ENCODE data around the gene PYGM.

PYGM gene

GRCh38 chr11:64754919-64755662 lies 4.7 kb downstream of the PYGM start:
- Histone ChIP-seq H3K4me1 (ENCODE audit: control insufficient read depth in 1 of 2, insufficient read depth in 2 of 2, low read length in 2 of 2) (peaks cover 9% of the 10 kb centered on the region in 2 experiments), H3K4ac (ENCODE audit: low read depth, low read length) (no peak overlapping the region), H2BK12ac (ENCODE audit: low read length) (no peak overlapping the region), H3K4me2 (ENCODE audit: low read length) (no peak overlapping the region), H3K14ac (ENCODE audit: low read length) (no peak overlapping the region), H3K18ac (ENCODE audit: low read length) (no peak overlapping the region), H3K27ac (ENCODE audit: low read depth, low read length) (no peak overlapping the region), H3K79me2 (ENCODE audit: control insufficient read depth, insufficient read depth, low read length, poor library complexity) (no peaks in the 10 kb centered on the region), H4K8ac (ENCODE audit: low read depth, low read length) (no peak overlapping the region), H3K27me3 (ENCODE audit: insufficient read depth, low read length) (no peaks in the 10 kb centered on the region), H2BK5ac (ENCODE audit: low read depth, low read length, poor library complexity) (no peak overlapping the region), H3K4me3 (ENCODE audit: low read depth, low read length) (peak overlapping the region; percentile 26), H3K36me3 (ENCODE audit: control insufficient read depth in 1 of 2, insufficient read depth in 2 of 2, low read length in 2 of 2) (no peaks in the 10 kb centered on the region), H3K9me3 (ENCODE audit: insufficient read depth, low read depth, low read length) (no peaks in the 10 kb centered on the region), H2AFZ (ENCODE audit: insufficient read depth, low read length, poor library complexity) (no peak overlapping the region), H2AK5ac (ENCODE audit: low read length) (no peak overlapping the region), H3K23ac (ENCODE audit: low read length) (no peak overlapping the region), H4K91ac (ENCODE audit: low read depth, low read length) (no peak overlapping the region), H3K9ac (ENCODE audit: low read length) (no peak overlapping the region), H4K12ac (ENCODE audit: low read depth, low read length) (no peak overlapping the region), H3K79me1 (ENCODE audit: low read length) (no peaks in the 10 kb centered on the region), H2BK120ac (ENCODE audit: insufficient read depth, low read length, poor library complexity) (no peak overlapping the region)
- no peak for DNase-seq
- no CpG with 5 or more reads among the region's 21 CpGs for WGBS (ENCODE audit: extremely low coverage, insufficient coverage, insufficient read length)

GRCh38 chr11:64754124-64754918 lies 5.5 kb downstream of the PYGM start:
- Histone ChIP-seq H2BK120ac (ENCODE audit: insufficient read depth, low read length, poor library complexity) (no peak overlapping the region), H2AFZ (ENCODE audit: insufficient read depth, low read length, poor library complexity) (no peak overlapping the region), H3K4me1 (ENCODE audit: control insufficient read depth in 1 of 2, insufficient read depth in 2 of 2, low read length in 2 of 2) (peaks cover 2 to 3% of the 10 kb centered on the region in 2 experiments), H3K23ac (ENCODE audit: low read length) (no peak overlapping the region), H3K79me2 (ENCODE audit: control insufficient read depth, insufficient read depth, low read length, poor library complexity) (no peaks in the 10 kb centered on the region), H2AK5ac (ENCODE audit: low read length) (no peak overlapping the region), H3K79me1 (ENCODE audit: low read length) (no peaks in the 10 kb centered on the region), H3K4ac (ENCODE audit: low read depth, low read length) (no peak overlapping the region), H3K27ac (ENCODE audit: low read depth, low read length) (no peak overlapping the region), H3K4me2 (ENCODE audit: low read length) (no peak overlapping the region), H3K18ac (ENCODE audit: low read length) (no peak overlapping the region), H3K14ac (ENCODE audit: low read length) (no peak overlapping the region), H2BK12ac (ENCODE audit: low read length) (no peak overlapping the region), H3K9ac (ENCODE audit: low read length) (no peak overlapping the region), H4K8ac (ENCODE audit: low read depth, low read length) (no peak overlapping the region), H3K36me3 (ENCODE audit: control insufficient read depth in 1 of 2, insufficient read depth in 2 of 2, low read length in 2 of 2) (no peaks in the 10 kb centered on the region), H2BK5ac (ENCODE audit: low read depth, low read length, poor library complexity) (no peak overlapping the region), H4K12ac (ENCODE audit: low read depth, low read length) (no peak overlapping the region), H3K27me3 (ENCODE audit: insufficient read depth, low read length) (no peaks in the 10 kb centered on the region), H3K9me3 (ENCODE audit: insufficient read depth, low read depth, low read length) (no peaks in the 10 kb centered on the region), H4K91ac (ENCODE audit: low read depth, low read length) (no peak overlapping the region), H3K4me3 (ENCODE audit: low read depth, low read length) (no peak overlapping the region)
- no peak for DNase-seq
- WGBS (ENCODE audit: extremely low coverage, insufficient coverage, insufficient read length) = no CpG with 5 or more reads among the region's 26 CpGs

GRCh38 chr11:64753380-64754123 lies 6.2 kb downstream of the PYGM start:
- Histone ChIP-seq H3K79me1 (ENCODE audit: low read length) (no peaks in the 10 kb centered on the region), H3K4me2 (ENCODE audit: low read length) (no peak overlapping the region), H3K18ac (ENCODE audit: low read length) (no peak overlapping the region), H3K23ac (ENCODE audit: low read length) (no peak overlapping the region), H3K4me1 (ENCODE audit: control insufficient read depth in 1 of 2, insufficient read depth in 2 of 2, low read length in 2 of 2) (no peaks in the 10 kb centered on the region), H2BK12ac (ENCODE audit: low read length) (no peak overlapping the region), H2BK120ac (ENCODE audit: insufficient read depth, low read length, poor library complexity) (no peak overlapping the region), H2AFZ (ENCODE audit: insufficient read depth, low read length, poor library complexity) (no peak overlapping the region), H3K9ac (ENCODE audit: low read length) (no peak overlapping the region), H2BK5ac (ENCODE audit: low read depth, low read length, poor library complexity) (no peak overlapping the region), H3K27me3 (ENCODE audit: insufficient read depth, low read length) (no peaks in the 10 kb centered on the region), H4K91ac (ENCODE audit: low read depth, low read length) (no peak overlapping the region), H2AK5ac (ENCODE audit: low read length) (no peak overlapping the region), H3K27ac (ENCODE audit: low read depth, low read length) (no peak overlapping the region), H4K8ac (ENCODE audit: low read depth, low read length) (no peak overlapping the region), H3K14ac (ENCODE audit: low read length) (no peak overlapping the region), H3K79me2 (ENCODE audit: control insufficient read depth, insufficient read depth, low read length, poor library complexity) (no peaks in the 10 kb centered on the region), H3K36me3 (ENCODE audit: control insufficient read depth in 1 of 2, insufficient read depth in 2 of 2, low read length in 2 of 2) (no peaks in the 10 kb centered on the region), H3K4me3 (ENCODE audit: low read depth, low read length) (no peak overlapping the region), H3K9me3 (ENCODE audit: insufficient read depth, low read depth, low read length) (no peaks in the 10 kb centered on the region), H3K4ac (ENCODE audit: low read depth, low read length) (no peak overlapping the region), H4K12ac (ENCODE audit: low read depth, low read length) (no peak overlapping the region)
- no peak for DNase-seq
- WGBS (ENCODE audit: extremely low coverage, insufficient coverage, insufficient read length) = no CpG with 5 or more reads among the region's 43 CpGs

GRCh38 chr11:64753019-64753379 lies 6.8 kb downstream of the PYGM start:
- no peaks in the 10 kb centered on the region for H3K36me3 ChIP-seq (ENCODE audit: control insufficient read depth in 1 of 2, insufficient read depth in 2 of 2, low read length in 2 of 2)
- H3K27me3 ChIP-seq (ENCODE audit: insufficient read depth, low read length) = no peaks in the 10 kb centered on the region
- H3K18ac ChIP-seq (ENCODE audit: low read length) = no peak overlapping the region
- H4K12ac ChIP-seq (ENCODE audit: low read depth, low read length) = no peak overlapping the region
- no peak overlapping the region for H3K4ac ChIP-seq (ENCODE audit: low read depth, low read length)
- no peak overlapping the region for H3K4me3 ChIP-seq (ENCODE audit: low read depth, low read length)
- no peak overlapping the region for H2BK120ac ChIP-seq (ENCODE audit: insufficient read depth, low read length, poor library complexity)
- no peaks in the 10 kb centered on the region for H3K79me2 ChIP-seq (ENCODE audit: control insufficient read depth, insufficient read depth, low read length, poor library complexity)
- WGBS (ENCODE audit: extremely low coverage, insufficient coverage, insufficient read length) = no CpG with 5 or more reads among the region's 7 CpGs
- H2BK12ac ChIP-seq (ENCODE audit: low read length) = no peak overlapping the region
- no peak overlapping the region for H2AFZ ChIP-seq (ENCODE audit: insufficient read depth, low read length, poor library complexity)
- no peak overlapping the region for H3K27ac ChIP-seq (ENCODE audit: low read depth, low read length)
- H3K9ac ChIP-seq (ENCODE audit: low read length) = no peak overlapping the region
- no peak overlapping the region for H3K14ac ChIP-seq (ENCODE audit: low read length)
- no peak for DNase-seq
- no peak overlapping the region for H3K23ac ChIP-seq (ENCODE audit: low read length)
- no peak overlapping the region for H4K8ac ChIP-seq (ENCODE audit: low read depth, low read length)
- no peak overlapping the region for H3K4me2 ChIP-seq (ENCODE audit: low read length)
- no peaks in the 10 kb centered on the region for H3K79me1 ChIP-seq (ENCODE audit: low read length)
- no peak overlapping the region for H2BK5ac ChIP-seq (ENCODE audit: low read depth, low read length, poor library complexity)
- no peaks in the 10 kb centered on the region for H3K9me3 ChIP-seq (ENCODE audit: insufficient read depth, low read depth, low read length)
- H3K4me1 ChIP-seq (ENCODE audit: control insufficient read depth in 1 of 2, insufficient read depth in 2 of 2, low read length in 2 of 2) = no peaks in the 10 kb centered on the region
- H2AK5ac ChIP-seq (ENCODE audit: low read length) = no peak overlapping the region
- no peak overlapping the region for H4K91ac ChIP-seq (ENCODE audit: low read depth, low read length)

All from trophoblast cell (in vitro differentiated cells and primary cell).